SU-DHL-6 (cell line): ENCODE measurements around the gene HSPBP1.

ENCODE experiments used
- EZH2phosphoT487 ChIP-seq: fragments of 200-600 bp; sonication (generic), shearing (Covaris generic); conservative IDR thresholded peaks from 2 replicates; pipeline ENCODE4 v1.6.1; 2018; ENCODE audit warnings: mild to moderate bottlenecking, antibody characterized with exemption, low read length, moderate library complexity, mixed read lengths
- TF ChIP-seq, protein P1 (sequence below): fragments of 200-600 bp; sonication (generic); IDR thresholded peaks from one replicate; pipeline ENCODE4 v1.5.1; 2017; ENCODE audit warnings: antibody characterized with exemption, mild to moderate bottlenecking, low read length, moderate library complexity; ENCODE audit not compliant: insufficient read depth, poor library complexity, severe bottlenecking

DNA sequence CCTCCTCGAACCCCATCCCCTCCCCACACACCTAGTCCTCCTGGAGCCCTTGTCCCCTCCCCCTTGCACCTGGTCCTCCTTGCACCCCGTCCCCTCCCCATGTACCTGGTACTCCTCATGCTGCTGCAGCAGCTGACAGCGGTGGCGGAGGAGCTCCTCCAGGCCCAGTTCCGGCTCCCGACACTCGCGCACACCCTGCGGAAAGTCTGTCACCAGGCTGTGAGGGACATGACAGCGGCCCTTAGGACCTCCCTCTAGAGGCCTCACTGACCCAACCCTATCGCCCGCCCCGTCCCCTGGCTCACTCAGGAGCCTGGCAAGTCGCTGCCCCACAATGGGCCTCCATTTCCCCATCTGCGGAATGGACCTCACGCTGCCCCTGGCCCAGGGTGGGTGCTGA lies 14.7 kb downstream of the HSPBP1 start:
- TF ChIP-seq, protein P1, sequence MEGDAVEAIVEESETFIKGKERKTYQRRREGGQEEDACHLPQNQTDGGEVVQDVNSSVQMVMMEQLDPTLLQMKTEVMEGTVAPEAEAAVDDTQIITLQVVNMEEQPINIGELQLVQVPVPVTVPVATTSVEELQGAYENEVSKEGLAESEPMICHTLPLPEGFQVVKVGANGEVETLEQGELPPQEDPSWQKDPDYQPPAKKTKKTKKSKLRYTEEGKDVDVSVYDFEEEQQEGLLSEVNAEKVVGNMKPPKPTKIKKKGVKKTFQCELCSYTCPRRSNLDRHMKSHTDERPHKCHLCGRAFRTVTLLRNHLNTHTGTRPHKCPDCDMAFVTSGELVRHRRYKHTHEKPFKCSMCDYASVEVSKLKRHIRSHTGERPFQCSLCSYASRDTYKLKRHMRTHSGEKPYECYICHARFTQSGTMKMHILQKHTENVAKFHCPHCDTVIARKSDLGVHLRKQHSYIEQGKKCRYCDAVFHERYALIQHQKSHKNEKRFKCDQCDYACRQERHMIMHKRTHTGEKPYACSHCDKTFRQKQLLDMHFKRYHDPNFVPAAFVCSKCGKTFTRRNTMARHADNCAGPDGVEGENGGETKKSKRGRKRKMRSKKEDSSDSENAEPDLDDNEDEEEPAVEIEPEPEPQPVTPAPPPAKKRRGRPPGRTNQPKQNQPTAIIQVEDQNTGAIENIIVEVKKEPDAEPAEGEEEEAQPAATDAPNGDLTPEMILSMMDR, result no peak
- no peak for TF ChIP-seq EZH2phosphoT487
